Renal cortex interstitium (tissue), 11 donors: ENCODE measurements around the gene KCNMA1. TPM values are rescaled to one million over a fixed set of nuclear protein-coding genes. Genes with fewer than 3 reads are reported as not detected.
A peak's percentile ranks its signal among the peaks of the same experiment; 100 is the strongest.

Source experiments
- DNase-seq, 11 donors: peaks; one replicate each; pipeline ENCODE4 v3.0.0-alpha.2; 2013; ENCODE audit warnings: low read depth in 9 of 11, low spot score in 4 of 11; ENCODE audit errors: extremely low read depth in 1 of 11
- polyA plus RNA-seq, 3 donors: library from polyadenylated mRNA; unstranded; fragments of 120-200 nt; gene quantifications; one replicate each; pipeline ENCODE4 v1.2.1, GENCODE V29; 2013; ENCODE audit not compliant: insufficient read length in 3 of 3

Gene KCNMA1
- polyA plus RNA-seq, 3 donors = 3.3 to 3.7 (median 3.3) TPM

DNA sequence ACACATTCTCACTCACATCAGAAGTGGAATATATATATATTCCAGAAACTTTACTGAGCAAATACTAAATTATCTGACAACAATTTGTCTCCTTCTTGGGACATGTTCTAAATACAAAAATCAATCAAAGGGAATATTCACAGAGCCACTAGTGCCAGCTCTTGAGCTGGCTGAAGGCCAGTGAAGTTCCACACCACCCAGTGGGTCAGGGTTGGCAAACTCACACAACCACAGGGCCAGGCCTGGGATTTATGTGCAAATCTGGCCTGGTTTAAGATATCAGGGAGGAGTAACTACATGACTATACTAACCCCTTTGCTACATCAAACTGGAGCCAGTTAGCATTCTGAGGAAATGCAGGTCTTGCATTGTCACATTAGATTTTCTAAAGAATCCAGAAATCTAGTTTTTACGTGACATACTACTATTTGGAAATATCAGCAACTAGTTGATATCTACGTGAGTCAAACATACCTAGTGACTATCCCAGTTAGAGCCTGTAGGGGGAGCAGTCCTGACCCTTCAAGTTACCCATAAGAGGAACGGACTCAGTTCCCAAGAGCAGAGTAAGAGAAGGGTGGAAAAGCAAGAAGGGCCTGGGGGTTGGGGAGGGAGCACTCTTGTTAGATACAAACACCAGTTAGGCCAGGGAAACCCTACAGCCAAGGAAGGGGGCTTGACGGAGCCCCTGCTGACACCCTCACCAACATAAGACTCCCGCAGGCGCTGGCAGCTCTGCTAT, 600.4 kb downstream of the KCNMA1 start:
- no peak for DNase-seq

DNA sequence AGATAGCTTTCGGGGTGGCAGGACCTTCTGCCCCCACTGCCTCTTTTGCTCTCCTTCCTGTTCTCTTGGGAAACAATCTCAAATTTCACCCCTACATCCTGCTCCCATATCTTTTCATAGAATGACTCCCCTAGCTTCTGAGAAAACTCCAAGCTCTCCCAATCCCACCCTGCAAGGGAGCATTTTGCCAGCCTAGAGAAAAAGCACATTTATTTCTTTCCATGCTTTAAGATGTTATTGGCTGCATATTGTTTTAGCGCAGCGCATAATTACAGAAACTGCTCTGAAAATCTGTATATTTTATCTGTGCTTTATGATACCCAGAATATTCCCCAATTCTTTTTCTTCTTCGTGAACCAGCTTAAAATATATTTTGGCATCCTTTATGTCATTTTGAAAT, 601.3 kb downstream of the KCNMA1 start:
- no peak for DNase-seq

DNA sequence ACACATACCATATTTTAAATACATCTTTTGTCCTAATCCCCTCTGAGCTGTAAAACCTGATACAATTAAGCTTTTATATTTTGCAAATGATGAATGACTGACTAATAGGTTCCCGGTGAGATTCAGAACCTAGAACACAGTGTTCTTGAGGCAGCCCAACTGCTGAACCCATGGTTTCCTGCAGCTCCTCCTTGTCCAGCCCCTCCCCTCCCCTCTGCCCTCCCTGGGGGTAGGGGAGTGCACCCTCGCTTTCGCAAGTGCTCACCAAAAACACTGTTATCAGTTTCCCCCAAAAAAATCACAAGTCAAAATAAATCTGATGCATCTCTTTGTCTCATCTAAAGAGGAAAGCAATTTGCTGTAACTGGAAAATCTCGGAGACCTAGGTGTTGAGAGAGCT, 602.8 kb downstream of the KCNMA1 start:
- no peak for DNase-seq

DNA sequence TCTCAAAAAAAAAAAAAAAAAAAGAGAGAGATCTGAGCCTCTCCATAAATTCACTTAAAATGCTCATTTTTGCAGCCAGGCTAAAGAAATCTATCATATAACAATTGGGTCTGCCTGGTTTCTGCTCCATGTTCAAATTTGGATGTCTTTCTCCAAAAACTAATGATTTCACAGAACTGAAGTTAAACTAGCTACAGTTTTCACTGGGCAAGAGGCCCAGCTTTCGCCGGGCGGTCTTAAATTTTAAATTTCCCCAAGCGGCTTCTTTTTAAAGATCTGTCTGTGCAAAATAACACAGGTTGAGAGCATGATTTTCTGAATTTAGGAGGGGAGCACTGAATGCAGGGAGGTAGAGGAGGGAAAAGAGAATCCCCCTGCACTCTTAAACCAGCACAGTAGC, 603.4 kb downstream of the KCNMA1 start:
- DNase-seq = no peak

DNA sequence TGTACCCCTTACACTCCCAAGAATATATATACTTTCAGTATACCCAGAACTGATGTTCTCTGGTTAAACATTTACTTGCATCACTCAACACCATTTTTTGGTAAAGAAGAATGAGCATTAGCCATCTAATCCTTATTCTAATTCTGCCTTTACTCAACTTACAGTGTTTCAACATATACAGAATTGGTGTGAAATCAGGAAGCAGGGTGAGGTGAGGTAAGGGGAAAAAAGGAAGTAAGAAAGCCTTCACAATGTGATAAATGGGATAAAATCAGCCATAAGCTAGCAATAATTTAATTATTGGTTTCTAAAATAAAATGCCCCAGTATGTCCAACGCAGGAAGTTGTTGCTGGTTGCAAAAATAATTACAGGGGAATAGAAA, 605.4 kb downstream of the KCNMA1 start:
- no peak for DNase-seq

DNA sequence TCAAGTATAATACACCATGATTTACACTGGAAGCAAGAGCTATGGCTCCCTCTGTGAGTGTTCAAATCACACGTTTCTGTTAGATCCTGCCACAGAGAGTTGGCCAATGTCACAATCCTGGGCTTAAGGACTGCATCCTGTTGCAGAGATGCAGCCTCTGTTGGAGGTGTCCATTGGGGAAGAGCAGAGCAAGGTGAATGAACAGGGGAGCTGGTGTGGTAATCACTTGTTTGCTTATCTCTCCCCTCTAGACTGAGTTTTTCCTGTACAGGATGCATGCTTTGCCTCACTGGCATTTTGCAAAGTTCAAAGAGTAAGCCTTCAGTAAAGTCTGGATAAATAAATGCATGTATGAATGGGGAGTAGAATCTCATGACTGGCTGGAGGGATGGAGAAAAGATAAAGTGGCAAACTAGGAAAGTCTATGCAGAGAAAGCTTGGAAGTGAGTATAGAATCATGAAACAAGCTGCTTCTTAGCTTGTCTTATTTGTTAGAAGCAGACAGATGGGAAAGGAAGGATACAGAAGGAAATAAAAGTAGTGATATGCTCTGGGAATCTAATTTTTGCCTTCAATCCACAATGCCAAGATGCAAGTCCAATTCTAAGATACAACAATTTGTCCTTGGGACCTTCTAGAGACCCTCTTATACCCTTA, 605.9 kb downstream of the KCNMA1 start:
- DNase-seq = no peak

DNA sequence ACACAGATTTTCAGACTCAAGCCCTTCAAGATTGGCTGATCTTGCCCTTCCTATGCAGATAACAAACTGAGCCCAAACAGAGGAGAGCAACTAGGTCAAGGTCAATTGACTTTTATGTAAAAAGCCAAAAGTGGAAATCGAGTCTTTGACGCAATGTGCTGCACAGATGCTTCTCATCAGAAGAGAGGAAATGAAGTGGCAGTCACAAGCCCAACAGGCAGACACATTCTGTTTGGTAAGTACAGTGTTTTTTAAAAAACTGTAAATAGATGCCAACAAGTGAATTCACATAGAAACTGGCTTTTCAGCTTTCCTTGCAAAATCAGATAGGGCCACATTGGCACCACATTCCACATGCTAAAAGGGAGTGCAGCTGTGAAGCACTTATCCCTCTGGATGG, 606.6 kb downstream of the KCNMA1 start:
- peak in 1 of 11 donors; percentile 34 for DNase-seq

DNA sequence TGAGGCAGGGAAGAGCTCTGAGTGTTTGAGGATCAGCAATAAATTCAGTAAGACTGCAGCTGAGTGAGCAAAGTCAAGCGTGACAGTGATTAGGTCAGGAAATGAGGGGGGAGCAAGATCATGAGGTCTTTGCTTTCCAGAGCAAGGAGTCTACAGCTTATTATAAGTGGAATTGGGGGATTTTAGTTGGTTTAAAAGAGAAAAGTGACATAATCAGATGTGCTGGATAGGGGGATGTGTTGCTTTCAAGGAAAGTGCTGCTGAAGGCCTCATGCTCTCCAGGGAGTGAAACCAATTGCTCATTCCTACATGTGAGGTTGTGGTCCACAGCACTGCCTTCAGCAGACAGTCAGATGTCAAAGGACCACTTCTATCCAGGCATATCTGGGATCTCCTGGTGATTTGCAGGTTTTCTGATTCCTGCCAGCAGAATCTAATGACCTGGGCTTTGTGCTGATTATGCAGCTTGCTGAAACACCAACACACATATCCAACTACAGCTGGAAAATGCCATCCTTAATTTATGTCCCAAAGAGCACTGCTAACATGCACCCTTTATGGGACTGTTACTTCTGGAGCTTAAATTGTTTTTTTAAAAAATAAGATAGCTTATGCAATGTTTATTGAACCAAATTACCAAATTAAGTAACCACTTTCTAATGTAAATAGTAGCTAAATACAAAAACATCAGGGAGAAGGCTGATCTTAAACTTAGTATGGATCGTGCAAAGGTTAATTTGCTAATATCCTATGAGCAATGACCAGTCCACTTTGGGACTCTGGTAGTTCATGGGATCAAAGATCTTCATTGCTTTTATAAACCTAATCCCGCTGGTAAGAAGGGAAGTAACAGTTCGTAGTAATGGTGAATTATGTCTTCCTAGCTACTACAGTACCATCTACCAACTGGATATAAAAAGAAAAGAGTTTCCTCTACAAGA, 607.6 kb downstream of the KCNMA1 start:
- peak in 8 of 11 donors; percentile 49 to 73 (median 58) for DNase-seq

DNA sequence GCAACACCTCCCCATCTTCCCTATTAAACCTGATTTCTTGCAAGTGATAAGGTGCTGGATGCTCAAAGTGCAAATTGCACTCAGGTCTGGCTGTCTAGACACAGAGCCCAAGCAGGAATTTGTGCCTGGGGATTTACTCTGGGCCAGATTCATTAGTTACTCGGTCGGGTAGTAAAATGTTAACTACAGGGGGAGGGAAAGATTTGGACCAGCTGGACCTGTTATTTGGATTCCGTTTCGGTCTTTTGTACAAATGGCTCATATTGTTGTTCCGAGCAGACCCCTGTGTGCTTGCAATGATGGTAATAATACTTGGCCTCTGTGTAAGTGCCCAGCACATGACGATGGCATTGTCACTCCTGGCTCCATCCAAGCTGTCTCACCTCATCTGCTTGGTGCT, 609.6 kb downstream of the KCNMA1 start:
- peak in 1 of 11 donors; percentile 46 for DNase-seq

DNA sequence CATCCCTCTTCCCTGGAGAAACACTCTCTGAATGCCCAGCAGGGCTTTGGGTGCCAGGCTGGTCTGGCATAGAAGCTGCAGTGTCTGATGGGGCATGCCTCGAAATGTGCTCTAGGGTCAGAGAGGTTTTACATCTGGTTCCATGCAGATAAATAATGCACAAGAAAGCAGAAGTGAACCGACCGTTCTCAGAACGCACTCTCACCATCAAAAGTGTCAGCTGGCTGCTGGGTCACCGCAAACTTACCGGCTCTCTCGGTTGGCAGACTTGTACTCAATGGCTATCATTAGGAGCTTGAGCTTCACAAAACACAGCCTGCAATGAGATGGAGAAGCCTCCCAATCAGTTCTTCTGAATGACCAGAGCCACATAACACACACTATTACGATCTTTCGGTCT, 610.0 kb downstream of the KCNMA1 start:
- DNase-seq = no peak

DNA sequence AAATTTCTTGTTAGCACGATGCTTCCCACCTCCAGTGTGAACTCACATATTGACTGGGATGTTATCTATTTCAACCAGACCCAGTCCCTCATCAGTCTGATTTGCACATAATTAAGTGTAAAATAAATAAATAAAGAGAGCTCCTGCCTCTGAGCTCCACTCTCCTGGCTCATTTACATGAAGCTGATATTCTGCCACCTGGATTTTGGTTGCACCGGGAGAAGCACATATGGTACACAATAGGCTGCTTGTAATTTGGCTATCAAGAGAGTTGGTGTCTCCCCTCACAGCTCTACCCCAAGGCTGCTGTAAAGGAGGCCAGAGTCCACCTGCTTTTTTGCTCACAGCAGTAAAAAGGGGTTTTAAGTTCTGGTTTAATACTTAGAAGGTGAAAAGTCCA, 610.5 kb downstream of the KCNMA1 start:
- no peak for DNase-seq

DNA sequence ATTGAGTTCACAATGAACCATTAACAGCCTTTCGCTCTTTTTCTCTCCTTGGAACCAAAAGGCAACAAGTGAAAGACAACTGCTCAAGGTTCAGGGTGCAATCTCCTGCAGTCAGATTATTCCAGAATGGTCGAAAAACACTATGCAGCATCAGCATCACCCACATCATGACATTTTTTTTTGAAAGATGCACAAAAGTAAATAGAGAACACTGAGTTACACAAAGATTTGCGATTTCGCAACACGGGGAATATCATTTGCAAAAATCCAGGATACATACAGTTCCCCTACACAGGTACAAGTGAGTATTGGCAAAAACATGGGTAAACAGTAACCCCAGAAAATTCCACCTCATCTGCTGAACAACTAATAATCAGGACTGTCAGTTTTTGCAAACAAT, 611.5 kb downstream of the KCNMA1 start:
- DNase-seq = no peak

DNA sequence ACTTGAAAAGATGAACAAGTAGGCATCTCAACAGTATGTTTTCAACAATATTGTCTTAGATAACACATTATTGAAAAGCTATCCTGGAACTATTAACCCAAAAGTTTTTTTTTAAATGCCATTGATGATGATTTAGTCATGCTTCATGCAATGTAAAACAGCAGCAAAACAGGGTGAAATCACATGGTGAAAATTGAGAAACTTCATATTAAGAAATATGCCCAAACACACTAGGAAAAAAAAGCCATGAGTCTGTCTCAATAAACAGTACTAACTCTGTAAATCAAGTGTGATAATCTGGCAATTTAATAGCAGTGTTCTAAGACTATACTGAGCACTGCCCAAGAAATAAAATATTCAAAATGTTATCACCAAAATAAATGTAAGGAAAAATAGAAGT, 613.1 kb downstream of the KCNMA1 start:
- DNase-seq = no peak

DNA sequence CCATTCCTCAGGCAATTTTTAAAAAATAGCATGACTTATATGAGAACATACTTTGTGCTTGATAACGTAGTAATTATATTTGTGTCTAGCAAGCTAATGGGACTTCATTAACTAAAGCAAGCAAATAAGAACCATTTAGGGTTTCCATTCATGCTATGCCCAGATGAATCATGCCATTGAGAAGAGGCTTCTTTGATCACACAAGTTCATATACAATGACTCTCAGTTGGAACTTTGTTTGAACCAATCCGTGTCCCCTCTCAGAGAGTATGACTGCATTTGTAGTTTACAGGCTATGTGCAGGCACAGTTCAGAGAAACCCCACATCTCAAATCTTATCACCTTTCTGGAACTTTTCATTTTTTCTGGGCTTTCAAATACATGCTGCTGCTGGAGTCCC, 614.2 kb downstream of the KCNMA1 start:
- no peak for DNase-seq

DNA sequence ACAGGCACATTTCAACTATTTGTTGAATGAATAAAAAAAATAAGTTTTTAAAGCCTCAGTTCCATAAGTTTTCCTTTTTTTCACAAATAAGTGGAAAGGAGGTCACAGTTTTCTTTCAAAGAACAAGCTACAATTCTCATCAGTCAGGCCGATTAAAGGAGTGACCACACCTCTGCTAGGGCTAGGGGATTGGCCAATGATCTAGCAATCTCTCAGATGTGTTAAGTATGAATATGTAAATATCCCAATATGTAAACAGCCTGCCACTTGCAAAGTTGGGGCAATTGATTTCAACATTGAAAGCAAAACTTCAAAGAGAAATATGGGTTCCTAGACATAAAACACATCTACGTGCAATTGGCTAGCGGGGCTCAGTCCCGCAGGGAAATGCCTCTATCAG, 614.9 kb downstream of the KCNMA1 start:
- no peak for DNase-seq

DNA sequence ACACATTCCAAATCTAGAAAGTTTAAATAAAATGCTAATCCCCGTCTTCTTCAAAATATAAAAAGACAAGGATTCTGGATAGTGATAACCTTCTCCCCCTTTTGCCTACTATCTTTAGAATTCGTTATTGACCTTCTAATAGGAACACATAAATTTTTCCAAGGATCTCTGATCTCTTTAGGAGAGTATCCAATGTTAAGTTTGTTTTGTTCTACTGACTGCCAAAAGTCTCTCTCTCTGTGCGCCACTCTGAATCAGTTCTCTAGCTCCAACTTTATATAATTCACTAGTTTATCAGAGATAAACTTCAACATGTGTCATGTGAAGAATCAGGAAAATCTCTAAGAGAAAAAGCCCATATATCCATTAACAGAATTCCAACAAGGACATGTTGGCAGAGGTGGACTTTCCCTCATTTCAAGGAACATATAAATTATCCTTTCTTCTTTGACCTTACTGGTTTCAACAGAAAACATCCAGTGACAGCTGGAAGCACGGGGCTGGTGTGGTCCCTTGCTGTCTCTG, 615.6 kb downstream of the KCNMA1 start:
- no peak for DNase-seq

DNA sequence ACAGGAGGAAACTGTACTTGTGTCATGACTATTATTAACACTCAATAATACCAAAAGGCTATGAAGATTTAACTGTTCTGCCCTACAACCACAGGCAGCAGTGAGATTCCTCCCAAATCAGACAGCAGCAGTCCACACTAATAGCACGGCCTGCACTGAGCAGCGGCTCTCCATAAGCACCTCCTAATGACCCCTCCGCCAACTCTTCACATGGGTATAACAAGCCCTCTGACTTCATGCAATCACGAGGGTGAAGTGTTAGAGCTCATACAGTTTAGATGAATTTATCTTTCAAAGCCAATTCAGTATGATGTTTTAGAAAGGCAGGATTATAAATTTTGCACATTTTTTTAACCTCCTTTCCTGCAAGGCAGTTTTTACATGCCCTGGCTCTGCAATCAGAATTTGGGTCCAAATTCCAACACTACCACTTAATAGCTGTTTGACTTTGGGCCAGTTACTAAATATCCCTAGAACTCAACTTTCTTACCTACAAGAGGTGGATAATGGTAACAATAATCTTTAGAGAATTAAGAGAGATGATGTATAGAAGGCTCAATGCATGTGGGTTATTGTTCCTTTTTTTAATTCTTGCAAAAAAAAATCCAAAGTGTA, 617.1 kb downstream of the KCNMA1 start:
- no peak for DNase-seq

DNA sequence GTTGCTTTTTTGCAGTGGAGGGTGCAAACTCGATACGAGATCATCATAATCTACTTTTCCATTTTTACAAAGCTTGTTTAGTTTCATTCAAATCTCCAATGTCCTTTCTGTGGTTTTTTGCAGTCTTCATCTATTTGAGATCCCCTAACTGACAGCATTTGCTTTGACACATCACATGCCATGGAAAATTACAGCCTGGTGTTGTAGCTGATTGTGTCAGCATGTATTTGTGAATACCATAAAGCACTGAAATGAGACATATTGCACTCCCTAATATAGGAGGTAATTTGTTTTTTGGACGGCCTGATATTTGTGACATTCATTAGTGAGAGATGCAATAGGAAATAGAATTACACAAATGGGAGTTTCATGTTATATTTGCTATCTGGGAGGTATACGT, 620.8 kb downstream of the KCNMA1 start:
- DNase-seq = no peak

DNA sequence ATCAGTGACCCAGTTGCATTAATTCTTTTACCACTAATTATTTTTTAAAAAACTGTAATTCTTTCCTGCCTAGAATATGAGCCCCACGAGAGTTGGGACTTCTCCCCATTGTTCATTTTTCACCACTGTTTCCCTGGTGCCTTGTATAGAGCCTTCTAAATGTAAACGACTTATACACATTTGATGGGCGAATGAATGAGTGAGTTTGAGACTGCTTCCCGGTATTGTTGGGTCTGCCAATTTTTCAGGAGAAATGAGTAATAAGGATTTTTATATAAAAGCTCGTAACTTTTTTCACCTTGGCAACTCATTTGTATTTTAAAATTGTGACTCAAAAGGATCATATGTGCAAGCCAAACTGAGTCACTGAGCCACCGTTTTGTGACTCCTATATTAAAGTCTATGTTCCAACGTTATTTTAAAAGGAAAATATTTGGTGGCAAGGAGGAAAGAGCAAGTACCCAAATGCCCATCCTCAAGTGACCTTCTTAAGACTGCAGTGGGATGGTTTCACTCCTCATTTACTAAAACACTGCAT, 621.3 kb downstream of the KCNMA1 start:
- DNase-seq = no peak
